HG03460 (cell line): ENCODE data around the gene CHST4.
"Not testable (repeated sequence)": the region's sequence is repeated elsewhere in the genome, so short reads cannot be mapped to it uniquely, and the experiment has no call there.

ENCODE experiments used
- ATAC-seq: cut with Tn5 transposase; IDR thresholded peaks from one replicate; pipeline ENCODE4 v1.9.1; 2021; ENCODE audit not compliant: unreplicated experiment

The CHST4 gene

GRCh38 chr16:71526111-71526631, at the start of gene CHST4:
TSS of gene CHST4 (plus strand) at chr16:71526426. CDS start at chr16:71536678, 10,252 bp downstream.
- ATAC-seq = no peak

- ATAC-seq = no peak
Observed at GRCh38 chr16:71476457-71477124, 49.6 kb upstream of the CHST4 start.

- ATAC-seq = no peak
Observed at GRCh38 chr16:71479420-71479819, 46.8 kb upstream of the CHST4 start.

- no peak for ATAC-seq
Observed at GRCh38 chr16:71480956-71481355, 45.3 kb upstream of the CHST4 start.

- ATAC-seq = no peak
Observed at GRCh38 chr16:71482569-71482968, 43.7 kb upstream of the CHST4 start.

GRCh38 chr16:71484006-71484893, 42.0 kb upstream of the CHST4 start:
- ATAC-seq = peak; percentile 80

- no peak for ATAC-seq
Observed at GRCh38 chr16:71489122-71489521, 37.1 kb upstream of the CHST4 start, which contains the start of gene ZNF19. TSS of gene ZNF19 (minus strand) at chr16:71489324. CDS start at chr16:71482114, 7,210 bp downstream.

- no peak for ATAC-seq
Observed at GRCh38 chr16:71490361-71490760, 35.9 kb upstream of the CHST4 start.

GRCh38 chr16:71491054-71491453, 35.2 kb upstream of the CHST4 start:
- ATAC-seq = no peak

GRCh38 chr16:71492786-71493185, 33.4 kb upstream of the CHST4 start:
- ATAC-seq = no peak

- no peak for ATAC-seq
Observed at GRCh38 chr16:71493213-71493612, 33.0 kb upstream of the CHST4 start.

GRCh38 chr16:71498031-71498430, 28.2 kb upstream of the CHST4 start:
- ATAC-seq = no peak

GRCh38 chr16:71499775-71500364, 26.4 kb upstream of the CHST4 start:
- no peak for ATAC-seq

GRCh38 chr16:71500964-71501363, 25.3 kb upstream of the CHST4 start:
- ATAC-seq = no peak

- ATAC-seq = no peak
Observed at GRCh38 chr16:71501547-71501946, 24.7 kb upstream of the CHST4 start.

GRCh38 chr16:71504051-71504450, 22.2 kb upstream of the CHST4 start:
- not testable (repeated sequence) for ATAC-seq

- no peak for ATAC-seq
Observed at GRCh38 chr16:71504901-71505300, 21.3 kb upstream of the CHST4 start.

GRCh38 chr16:71507061-71507460, 19.2 kb upstream of the CHST4 start:
- ATAC-seq = no peak

- ATAC-seq = no peak
Observed at GRCh38 chr16:71513302-71513701, 12.9 kb upstream of the CHST4 start.

- ATAC-seq = no peak
Observed at GRCh38 chr16:71514476-71514875, 11.8 kb upstream of the CHST4 start.

GRCh38 chr16:71515026-71515425, 11.2 kb upstream of the CHST4 start:
- ATAC-seq = no peak
